Measurements from ENCODE around the gene BCL10. TPM values are rescaled to one million over a fixed set of nuclear protein-coding genes. Genes with fewer than 3 reads are reported as not detected.

The BCL10 gene
- total RNA-seq, 1 experiment from 2014 or later = 32.2 TPM

GRCh38 chr1:85245891-85246290, 30.5 kb downstream of the BCL10 start:
- H3K9me3 ChIP-seq (ENCODE audit: low read length) = no peaks in the 10 kb centered on the region
- H3K27me3 ChIP-seq (ENCODE audit: low read length) = no peaks in the 10 kb centered on the region
- H3K4me1 ChIP-seq (ENCODE audit: low read length) = no peaks in the 10 kb centered on the region
- no peak overlapping the region for H3K4me2 ChIP-seq (ENCODE audit: low read depth, low read length, poor library complexity, severe bottlenecking)
- no peaks in the 10 kb centered on the region for H3K79me2 ChIP-seq (ENCODE audit: low read length)
- no peak overlapping the region for H2AFZ ChIP-seq (ENCODE audit: low read length)
- no peak overlapping the region for H3K4me3 ChIP-seq (ENCODE audit: low read length)
- H4K20me1 ChIP-seq (ENCODE audit: insufficient read depth, low read depth, low read length) = no peaks in the 10 kb centered on the region
- no peaks in the 10 kb centered on the region for H3K9me2 ChIP-seq (replicated peaks; ENCODE audit: insufficient read depth, low read length)
- no peak for DNase-seq
- H3K9ac ChIP-seq (ENCODE audit: low read length) = no peak overlapping the region
- no peak overlapping the region for H3K27ac ChIP-seq (ENCODE audit: low read length)
- no peaks in the 10 kb centered on the region for H3K36me3 ChIP-seq (ENCODE audit: insufficient read depth, low read length)

- Histone ChIP-seq H2AFZ (ENCODE audit: low read length) (no peak overlapping the region), H4K20me1 (ENCODE audit: insufficient read depth, low read depth, low read length) (no peaks in the 10 kb centered on the region), H3K9me3 (ENCODE audit: low read length) (no peaks in the 10 kb centered on the region), H3K4me3 (ENCODE audit: low read length) (no peak overlapping the region), H3K79me2 (ENCODE audit: low read length) (no peaks in the 10 kb centered on the region), H3K9me2 (replicated peaks; ENCODE audit: insufficient read depth, low read length) (no peaks in the 10 kb centered on the region), H3K4me1 (ENCODE audit: low read length) (no peaks in the 10 kb centered on the region), H3K27ac (ENCODE audit: low read length) (no peak overlapping the region), H3K4me2 (ENCODE audit: low read depth, low read length, poor library complexity, severe bottlenecking) (no peak overlapping the region), H3K27me3 (ENCODE audit: low read length) (no peaks in the 10 kb centered on the region), H3K36me3 (ENCODE audit: insufficient read depth, low read length) (no peaks in the 10 kb centered on the region), H3K9ac (ENCODE audit: low read length) (no peak overlapping the region)
- no peak for DNase-seq
These were observed 31.0 kb downstream of the BCL10 start for GRCh38 chr1:85245456-85245855.

- Histone ChIP-seq H4K20me1 (ENCODE audit: insufficient read depth, low read depth, low read length) (no peaks in the 10 kb centered on the region), H3K4me3 (ENCODE audit: low read length) (no peak overlapping the region), H3K9me3 (ENCODE audit: low read length) (no peaks in the 10 kb centered on the region), H3K9me2 (replicated peaks; ENCODE audit: insufficient read depth, low read length) (no peaks in the 10 kb centered on the region), H3K27me3 (ENCODE audit: low read length) (no peaks in the 10 kb centered on the region), H2AFZ (ENCODE audit: low read length) (no peak overlapping the region), H3K4me1 (ENCODE audit: low read length) (no peaks in the 10 kb centered on the region), H3K4me2 (ENCODE audit: low read depth, low read length, poor library complexity, severe bottlenecking) (no peak overlapping the region), H3K27ac (ENCODE audit: low read length) (no peak overlapping the region), H3K36me3 (ENCODE audit: insufficient read depth, low read length) (no peaks in the 10 kb centered on the region), H3K9ac (ENCODE audit: low read length) (no peak overlapping the region), H3K79me2 (ENCODE audit: low read length) (no peaks in the 10 kb centered on the region)
- no peak for DNase-seq
These were observed 32.0 kb downstream of the BCL10 start for GRCh38 chr1:85244271-85245061.

- Histone ChIP-seq H3K27me3 (ENCODE audit: low read length) (no peaks in the 10 kb centered on the region), H4K20me1 (ENCODE audit: insufficient read depth, low read depth, low read length) (no peaks in the 10 kb centered on the region), H3K27ac (ENCODE audit: low read length) (no peak overlapping the region), H3K4me1 (ENCODE audit: low read length) (no peaks in the 10 kb centered on the region), H3K9me2 (replicated peaks; ENCODE audit: insufficient read depth, low read length) (no peaks in the 10 kb centered on the region), H3K4me3 (ENCODE audit: low read length) (no peak overlapping the region), H3K9ac (ENCODE audit: low read length) (no peak overlapping the region), H2AFZ (ENCODE audit: low read length) (no peak overlapping the region), H3K79me2 (ENCODE audit: low read length) (no peaks in the 10 kb centered on the region), H3K36me3 (ENCODE audit: insufficient read depth, low read length) (no peaks in the 10 kb centered on the region), H3K9me3 (ENCODE audit: low read length) (no peaks in the 10 kb centered on the region), H3K4me2 (ENCODE audit: low read depth, low read length, poor library complexity, severe bottlenecking) (no peak overlapping the region)
- DNase-seq = no peak
These were observed 33.1 kb downstream of the BCL10 start for GRCh38 chr1:85243372-85243771.

- Histone ChIP-seq H4K20me1 (ENCODE audit: insufficient read depth, low read depth, low read length) (no peaks in the 10 kb centered on the region), H2AFZ (ENCODE audit: low read length) (no peak overlapping the region), H3K4me3 (ENCODE audit: low read length) (no peak overlapping the region), H3K27me3 (ENCODE audit: low read length) (no peaks in the 10 kb centered on the region), H3K9me2 (replicated peaks; ENCODE audit: insufficient read depth, low read length) (no peaks in the 10 kb centered on the region), H3K4me1 (ENCODE audit: low read length) (no peaks in the 10 kb centered on the region), H3K9me3 (ENCODE audit: low read length) (no peaks in the 10 kb centered on the region), H3K27ac (ENCODE audit: low read length) (no peak overlapping the region), H3K79me2 (ENCODE audit: low read length) (no peaks in the 10 kb centered on the region), H3K36me3 (ENCODE audit: insufficient read depth, low read length) (no peaks in the 10 kb centered on the region), H3K9ac (ENCODE audit: low read length) (no peak overlapping the region), H3K4me2 (ENCODE audit: low read depth, low read length, poor library complexity, severe bottlenecking) (no peak overlapping the region)
- DNase-seq = no peak
These were observed 35.8 kb downstream of the BCL10 start for GRCh38 chr1:85240643-85241042.

GRCh38 chr1:85240174-85240601, 36.2 kb downstream of the BCL10 start:
- no peaks in the 10 kb centered on the region for H3K9me2 ChIP-seq (replicated peaks; ENCODE audit: insufficient read depth, low read length)
- no peaks in the 10 kb centered on the region for H3K4me1 ChIP-seq (ENCODE audit: low read length)
- no peak overlapping the region for H3K4me2 ChIP-seq (ENCODE audit: low read depth, low read length, poor library complexity, severe bottlenecking)
- no peak for DNase-seq
- no peaks in the 10 kb centered on the region for H4K20me1 ChIP-seq (ENCODE audit: insufficient read depth, low read depth, low read length)
- no peak overlapping the region for H3K9ac ChIP-seq (ENCODE audit: low read length)
- no peak overlapping the region for H3K4me3 ChIP-seq (ENCODE audit: low read length)
- H2AFZ ChIP-seq (ENCODE audit: low read length) = no peak overlapping the region
- no peak overlapping the region for H3K27ac ChIP-seq (ENCODE audit: low read length)
- H3K9me3 ChIP-seq (ENCODE audit: low read length) = no peaks in the 10 kb centered on the region
- no peaks in the 10 kb centered on the region for H3K36me3 ChIP-seq (ENCODE audit: insufficient read depth, low read length)
- no peaks in the 10 kb centered on the region for H3K79me2 ChIP-seq (ENCODE audit: low read length)
- no peaks in the 10 kb centered on the region for H3K27me3 ChIP-seq (ENCODE audit: low read length)

GRCh38 chr1:85237613-85238012, 38.8 kb downstream of the BCL10 start:
- Histone ChIP-seq H3K27me3 (ENCODE audit: low read length) (no peaks in the 10 kb centered on the region), H3K9me3 (ENCODE audit: low read length) (no peaks in the 10 kb centered on the region), H3K79me2 (ENCODE audit: low read length) (no peaks in the 10 kb centered on the region), H3K9me2 (replicated peaks; ENCODE audit: insufficient read depth, low read length) (no peaks in the 10 kb centered on the region), H2AFZ (ENCODE audit: low read length) (no peak overlapping the region), H3K4me2 (ENCODE audit: low read depth, low read length, poor library complexity, severe bottlenecking) (no peak overlapping the region), H3K4me3 (ENCODE audit: low read length) (no peak overlapping the region), H4K20me1 (ENCODE audit: insufficient read depth, low read depth, low read length) (no peaks in the 10 kb centered on the region), H3K36me3 (ENCODE audit: insufficient read depth, low read length) (no peaks in the 10 kb centered on the region), H3K9ac (ENCODE audit: low read length) (no peak overlapping the region), H3K27ac (ENCODE audit: low read length) (no peak overlapping the region), H3K4me1 (ENCODE audit: low read length) (no peaks in the 10 kb centered on the region)
- no peak for DNase-seq

- Histone ChIP-seq H2AFZ (ENCODE audit: low read length) (no peak overlapping the region), H3K9me3 (ENCODE audit: low read length) (no peaks in the 10 kb centered on the region)
These were observed 46.0 kb downstream of the BCL10 start for GRCh38 chr1:85230305-85230977.

More at GRCh38 chr1:85230305-85230977, 46.0 kb downstream of the BCL10 start:
- H4K20me1 ChIP-seq (ENCODE audit: insufficient read depth, low read depth, low read length) = no peaks in the 10 kb centered on the region
- H3K9me2 ChIP-seq (replicated peaks; ENCODE audit: insufficient read depth, low read length) = no peaks in the 10 kb centered on the region
- H3K4me2 ChIP-seq (ENCODE audit: low read depth, low read length, poor library complexity, severe bottlenecking) = no peak overlapping the region
- DNase-seq = peak; percentile 51
- H3K79me2 ChIP-seq (ENCODE audit: low read length) = no peaks in the 10 kb centered on the region
- no peak overlapping the region for H3K9ac ChIP-seq (ENCODE audit: low read length)
- H3K4me3 ChIP-seq (ENCODE audit: low read length) = no peak overlapping the region
- peaks cover 2% of the 10 kb centered on the region; the same call in 1 of the 2 replicates for H3K4me1 ChIP-seq (ENCODE audit: low read length)
- H3K27ac ChIP-seq (ENCODE audit: low read length) = no peak overlapping the region
- H3K27me3 ChIP-seq (ENCODE audit: low read length) = no peaks in the 10 kb centered on the region
- no peaks in the 10 kb centered on the region for H3K36me3 ChIP-seq (ENCODE audit: insufficient read depth, low read length)

Measured in Karpas-422 (cell line).